Mucosa of descending colon (tissue), 3 donors: ENCODE measurements around the gene ENTPD7. TPM values are rescaled to one million over a fixed set of nuclear protein-coding genes. Genes with fewer than 3 reads are reported as not detected.
A peak's percentile ranks its signal among the peaks of the same experiment; 100 is the strongest.
"Not testable (repeated sequence)": the region's sequence is repeated elsewhere in the genome, so short reads cannot be mapped to it uniquely, and the experiment has no call there.

ENCODE experiments used
- ATAC-seq: fragments of 200-7000 bp; cut with Tn5 transposase; one replicate; pipeline ENCODE4 v1.9.1; 2020; ENCODE audit warnings: mild to moderate bottlenecking, moderate library complexity
- DNase-seq, 3 donors: peaks; one replicate each; pipeline ENCODE4 v3.0.0-alpha.2; 2020
- H3K36me3 ChIP-seq: fragments of 200-600 bp; one replicate; pipeline ENCODE4 v1.8.0; 2021; ENCODE audit warnings: low read depth, mild to moderate bottlenecking
- H3K4me1 ChIP-seq: fragments of 200-600 bp; one replicate; pipeline ENCODE4 v1.8.0; 2021; ENCODE audit warnings: low read depth, mild to moderate bottlenecking
- H3K4me3 ChIP-seq: fragments of 200-600 bp; one replicate; pipeline ENCODE4 v1.8.0; 2021; ENCODE audit warnings: mild to moderate bottlenecking
- H3K9me3 ChIP-seq: fragments of 200-600 bp; one replicate; pipeline ENCODE4 v1.8.0; 2021; ENCODE audit warnings: mild to moderate bottlenecking
- intact Hi-C, 2 donors: fragments of 100-400 bp; cut with DNase I in 1 of 2; cut with micrococcal nuclease in 1 of 2; formaldehyde crosslinking; loops; one replicate each; pipeline versions ENCODE4 v1.11.0 to v1.11.1; 2022; cut with DNase I, micrococcal nuclease
- total RNA-seq, 3 donors: library from RNA; stranded (reverse); fragmentation: NEBNext Ultra II Directional in 2 of 3; extraction: Animal tissue kit (Norgen Biotek cat#: 25700) in 2 of 3; gene quantifications; one replicate each; pipeline versions ENCODE4 v1.2.1 to v1.2.4, GENCODE V29; 2021 to 2023
- TF ChIP-seq, protein P1 (sequence below): fragments of 200-600 bp; IDR thresholded peaks from one replicate; pipeline ENCODE4 v1.8.0; 2022; ENCODE audit warnings: antibody characterized with exemption, mild to moderate bottlenecking
- donor health status: DM: no; HTN: no; CAD: no; lungs with moderate emphysema.
- donor health status: DM: no; HTN: no; CAD: no.
- donor health status: DM: no; HTN: yes; CAD: no.

Gene ENTPD7
- total RNA-seq, 3 donors from 2014 or later: 10.2 to 20.5 (median 14.3) TPM

- intact Hi-C loops: no loop called here
- ATAC-seq: peak; percentile 4
- Histone ChIP-seq H3K36me3 (peaks cover 5% of the 10 kb centered on the region), H3K4me3 (peak overlapping the region; percentile 71), H3K4me1 (peaks cover 7% of the 10 kb centered on the region), H3K9me3 (no peaks in the 10 kb centered on the region)
- peak; percentile 13 to 53 (median 52) for DNase-seq
- TF ChIP-seq, protein P1, sequence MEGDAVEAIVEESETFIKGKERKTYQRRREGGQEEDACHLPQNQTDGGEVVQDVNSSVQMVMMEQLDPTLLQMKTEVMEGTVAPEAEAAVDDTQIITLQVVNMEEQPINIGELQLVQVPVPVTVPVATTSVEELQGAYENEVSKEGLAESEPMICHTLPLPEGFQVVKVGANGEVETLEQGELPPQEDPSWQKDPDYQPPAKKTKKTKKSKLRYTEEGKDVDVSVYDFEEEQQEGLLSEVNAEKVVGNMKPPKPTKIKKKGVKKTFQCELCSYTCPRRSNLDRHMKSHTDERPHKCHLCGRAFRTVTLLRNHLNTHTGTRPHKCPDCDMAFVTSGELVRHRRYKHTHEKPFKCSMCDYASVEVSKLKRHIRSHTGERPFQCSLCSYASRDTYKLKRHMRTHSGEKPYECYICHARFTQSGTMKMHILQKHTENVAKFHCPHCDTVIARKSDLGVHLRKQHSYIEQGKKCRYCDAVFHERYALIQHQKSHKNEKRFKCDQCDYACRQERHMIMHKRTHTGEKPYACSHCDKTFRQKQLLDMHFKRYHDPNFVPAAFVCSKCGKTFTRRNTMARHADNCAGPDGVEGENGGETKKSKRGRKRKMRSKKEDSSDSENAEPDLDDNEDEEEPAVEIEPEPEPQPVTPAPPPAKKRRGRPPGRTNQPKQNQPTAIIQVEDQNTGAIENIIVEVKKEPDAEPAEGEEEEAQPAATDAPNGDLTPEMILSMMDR: no peak
Measured at GRCh38 chr10:99621454-99622251, 37.7 kb upstream of the ENTPD7 start.

DNA sequence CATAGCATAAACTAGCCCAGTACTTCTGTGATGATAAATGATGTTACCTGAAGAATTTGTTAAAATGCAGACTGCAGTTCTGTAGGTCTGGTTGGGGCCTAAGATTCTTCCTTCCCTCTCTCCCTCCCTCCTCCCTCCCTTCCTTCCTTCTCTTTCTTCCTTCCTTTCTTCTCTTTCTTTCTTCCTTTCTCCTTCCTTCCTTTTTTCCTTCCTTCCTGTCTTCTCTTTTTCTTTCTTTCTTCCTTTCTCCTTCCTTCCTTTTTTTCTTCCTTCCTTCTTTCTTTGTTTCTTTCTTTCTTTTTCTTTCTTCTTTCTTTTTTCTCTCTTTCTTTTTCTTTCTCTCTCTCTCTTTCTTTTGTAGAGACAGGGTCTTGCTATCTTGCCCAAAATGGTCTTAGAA is 35.4 kb upstream of the ENTPD7 start:
- ATAC-seq: no peak
- intact Hi-C loops: no loop called here
- no peak overlapping the region for H3K4me3 ChIP-seq
- H3K4me1 ChIP-seq: peaks cover 4% of the 10 kb centered on the region
- peaks cover 5% of the 10 kb centered on the region for H3K36me3 ChIP-seq
- no peaks in the 10 kb centered on the region for H3K9me3 ChIP-seq
- no peak for DNase-seq
- TF ChIP-seq, protein P1: no peak

DNA sequence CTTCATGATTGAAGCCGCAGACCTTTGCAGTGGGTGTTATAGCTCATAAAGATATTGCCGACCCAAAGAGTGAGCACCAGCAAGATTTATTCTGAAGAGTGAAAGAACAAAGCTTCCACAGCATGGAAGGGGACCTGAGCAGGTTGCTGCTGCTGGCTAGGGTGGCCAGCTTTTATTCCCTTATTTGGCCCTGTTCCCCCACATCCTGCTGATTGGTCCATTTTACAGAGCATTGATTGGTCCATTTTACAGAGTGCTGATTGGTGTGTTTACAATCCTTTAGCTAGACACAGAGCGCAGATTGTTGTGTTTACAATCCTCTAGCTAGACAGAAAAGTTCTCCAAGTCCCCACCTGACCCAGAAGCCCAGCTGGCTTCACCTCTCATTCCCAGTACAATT is 34.2 kb upstream of the ENTPD7 start:
- DNase-seq, intact Hi-C loops, H3K36me3 ChIP-seq, H3K4me1 ChIP-seq, H3K4me3 ChIP-seq, ATAC-seq, H3K9me3 ChIP-seq: not testable (repeated sequence)

GRCh38 chr10:99628923-99629624 is 30.2 kb upstream of the ENTPD7 start:
- TF ChIP-seq, protein P1: no peak
- Histone ChIP-seq H3K36me3 (no peaks in the 10 kb centered on the region), H3K4me1 (no peaks in the 10 kb centered on the region), H3K9me3 (no peaks in the 10 kb centered on the region), H3K4me3 (no peak overlapping the region)
- DNase-seq (no peak), ATAC-seq (no peak)
- intact Hi-C loops: no loop called here

- no peaks in the 10 kb centered on the region for H3K9me3 ChIP-seq
- H3K36me3 ChIP-seq: no peaks in the 10 kb centered on the region
- ATAC-seq: no peak
- TF ChIP-seq, protein P1: no peak
- H3K4me1 ChIP-seq: no peaks in the 10 kb centered on the region
- intact Hi-C loops: no loop called here
- DNase-seq: no peak
- no peak overlapping the region for H3K4me3 ChIP-seq
Measured at GRCh38 chr10:99629625-99629978, 29.7 kb upstream of the ENTPD7 start.

GRCh38 chr10:99630433-99630832 is 28.9 kb upstream of the ENTPD7 start:
- intact Hi-C loops: loop anchor here in 1 of 2 donors (10.0 kb wide), 1 partner anchor 74 kb away; no protein-coding TSS in a partner anchor
- ATAC-seq (peak; percentile 58), DNase-seq (peak in 1 of 3 donors; percentile 83)
- Histone ChIP-seq H3K4me1 (no peaks in the 10 kb centered on the region), H3K9me3 (no peaks in the 10 kb centered on the region), H3K4me3 (no peak overlapping the region), H3K36me3 (no peaks in the 10 kb centered on the region)
- TF ChIP-seq, protein P1: no peak
